ENCODE measurements around the gene TPCN1.

DNA sequence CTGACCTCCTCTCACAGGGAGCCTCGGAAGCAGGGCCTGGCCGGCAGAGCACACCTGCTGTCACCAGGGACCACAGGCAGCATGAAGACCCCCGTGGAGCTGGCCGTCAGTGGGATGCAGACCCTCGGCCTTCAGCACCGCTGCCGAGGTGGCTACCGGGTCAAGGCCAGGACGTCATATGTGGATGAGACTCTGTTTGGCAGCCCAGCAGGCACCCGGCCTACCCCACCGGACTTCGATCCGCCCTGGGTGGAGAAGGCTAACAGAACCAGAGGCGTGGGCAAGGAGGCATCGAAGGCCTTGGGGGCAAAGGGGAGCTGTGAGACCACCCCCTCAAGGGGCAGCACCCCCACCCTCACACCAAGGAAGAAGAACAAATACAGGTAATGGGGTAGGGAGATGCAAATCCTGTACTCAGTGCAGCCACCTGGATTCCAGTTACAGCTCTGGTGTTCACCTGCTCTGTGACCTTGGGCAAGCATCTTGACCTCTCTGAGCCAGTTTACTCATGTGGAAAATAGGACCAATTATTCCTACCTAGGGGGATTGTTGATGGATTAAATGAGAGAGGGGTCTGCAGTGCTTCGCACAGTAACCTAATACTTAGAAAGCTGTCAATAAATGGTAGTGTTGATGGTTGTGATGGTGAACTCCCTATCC is 34.5 kb upstream of the TPCN1 start:
- TF ChIP-seq, protein P1, sequence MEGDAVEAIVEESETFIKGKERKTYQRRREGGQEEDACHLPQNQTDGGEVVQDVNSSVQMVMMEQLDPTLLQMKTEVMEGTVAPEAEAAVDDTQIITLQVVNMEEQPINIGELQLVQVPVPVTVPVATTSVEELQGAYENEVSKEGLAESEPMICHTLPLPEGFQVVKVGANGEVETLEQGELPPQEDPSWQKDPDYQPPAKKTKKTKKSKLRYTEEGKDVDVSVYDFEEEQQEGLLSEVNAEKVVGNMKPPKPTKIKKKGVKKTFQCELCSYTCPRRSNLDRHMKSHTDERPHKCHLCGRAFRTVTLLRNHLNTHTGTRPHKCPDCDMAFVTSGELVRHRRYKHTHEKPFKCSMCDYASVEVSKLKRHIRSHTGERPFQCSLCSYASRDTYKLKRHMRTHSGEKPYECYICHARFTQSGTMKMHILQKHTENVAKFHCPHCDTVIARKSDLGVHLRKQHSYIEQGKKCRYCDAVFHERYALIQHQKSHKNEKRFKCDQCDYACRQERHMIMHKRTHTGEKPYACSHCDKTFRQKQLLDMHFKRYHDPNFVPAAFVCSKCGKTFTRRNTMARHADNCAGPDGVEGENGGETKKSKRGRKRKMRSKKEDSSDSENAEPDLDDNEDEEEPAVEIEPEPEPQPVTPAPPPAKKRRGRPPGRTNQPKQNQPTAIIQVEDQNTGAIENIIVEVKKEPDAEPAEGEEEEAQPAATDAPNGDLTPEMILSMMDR (IDR thresholded peaks at IDR 0.05): no peak
- no peak for TF ChIP-seq POLR2A (IDR thresholded peaks at IDR 0.05)
